H1 (cell line): Measurements from ENCODE around the gene YARS2. TPM values are rescaled to one million over a fixed set of nuclear protein-coding genes. Genes with fewer than 3 reads are reported as not detected.

Experiments used
- NRF1 ChIP-seq: IDR thresholded peaks from 2 replicates; pipeline ENCODE4 v1.6.1; 2011; ENCODE audit warnings: mild to moderate bottlenecking, low read depth, low read length, improper control_type of control experiment
- SRF ChIP-seq: IDR thresholded peaks from 2 replicates; pipeline ENCODE4 v1.6.1; 2011; ENCODE audit warnings: mild to moderate bottlenecking, low read depth, low read length, moderate library complexity
- SUZ12 ChIP-seq: fragments of 200-600 bp; sonication (generic); IDR thresholded peaks from 2 replicates; pipeline ENCODE4 v1.6.1; 2012; ENCODE audit warnings: mild to moderate bottlenecking, inconsistent platforms, low read length, moderate library complexity, mixed read lengths
- polyA plus RNA-seq, 7 experiments: library from polyadenylated mRNA; depleted of rRNA in 3 of 7; stranded (reverse) in 5 of 7; unstranded in 2 of 7; fragments of >200 nt in 5 of 7; fragments of 200-250 nt in 2 of 7; gene quantifications; 1 replicate in 5 of 7; 2 replicates in 1 of 7; 4 replicates in 1 of 7; pipeline versions ENCODE4 v1.2.1 to v1.2.3, GENCODE V29; 2011 to 2013; ENCODE audit warnings: missing spikeins in 2 of 7, mixed read lengths in 2 of 7
- total RNA-seq: library from RNA; stranded (reverse); fragmentation: NEBNext Ultra II Directional; extraction: Animal tissue kit (Norgen Biotek cat#: 25700); gene quantifications from 2 replicates; pipeline ENCODE4 v1.2.1, GENCODE V29; 2021

Gene YARS2
- total and polyA plus RNA-seq, 2 of the 8 experiments (the other 6 are each of a cell fraction or from before 2014, with no cell fraction given): 29.9 to 41.4 TPM

- no peak for TF ChIP-seq SRF
- no peak for TF ChIP-seq NRF1
- no peak for TF ChIP-seq SUZ12
Measured at GRCh38 chr12:32757157-32757556, 1.5 kb upstream of the YARS2 start (continued).
